GM23338 (cell line): ENCODE measurements around the gene LARP1B. TPM values are rescaled to one million over a fixed set of nuclear protein-coding genes. Genes with fewer than 3 reads are reported as not detected.

Source experiments
- ATAC-seq: fragments of 200-7000 bp; cut with Tn5 transposase; 3 replicates; pipeline ENCODE4 v1.9.1; 2020
- DNase-seq: peaks from one replicate; pipeline ENCODE4 v3.0.0-alpha.2; 2015; ENCODE audit warnings: low spot score
- H2AFZ ChIP-seq: fragments of 200-600 bp; sonication (generic); 2 replicates; pipeline ENCODE4 v1.8.0; 2016; ENCODE audit warnings: antibody characterized with exemption, mild to moderate bottlenecking, moderate library complexity
- H3F3A ChIP-seq: fragments of 200-600 bp; sonication (generic); replicated peaks from 2 replicates; pipeline ENCODE4 v1.8.0; 2017; ENCODE audit warnings: antibody characterized with exemption, mixed run types, low read depth
- H3K27ac ChIP-seq: fragments of 200-600 bp; sonication (generic); 2 replicates; pipeline ENCODE4 v1.6.1; 2016; ENCODE audit warnings: low read depth
- H3K27me3 ChIP-seq: fragments of 200-600 bp; sonication (generic); 2 replicates; pipeline ENCODE4 v1.8.0; 2016; ENCODE audit warnings: mild to moderate bottlenecking, mixed run types, moderate library complexity; ENCODE audit not compliant: insufficient read depth
- H3K36me3 ChIP-seq: fragments of 200-600 bp; sonication (generic); 2 replicates; pipeline ENCODE4 v1.8.0; 2016; ENCODE audit warnings: mild to moderate bottlenecking; ENCODE audit not compliant: insufficient read depth
- H3K4me1 ChIP-seq: fragments of 200-600 bp; sonication (generic); 2 replicates; pipeline ENCODE4 v1.8.0; 2016; ENCODE audit warnings: mild to moderate bottlenecking, moderate library complexity; ENCODE audit not compliant: insufficient read depth
- H3K4me2 ChIP-seq: fragments of 200-600 bp; sonication (generic); 2 replicates; pipeline ENCODE4 v1.7.1; 2017; ENCODE audit warnings: mixed run types
- H3K4me3 ChIP-seq: fragments of 200-600 bp; sonication (generic); 2 replicates; pipeline ENCODE4 v1.6.1; 2016; ENCODE audit warnings: mixed run types
- H3K79me2 ChIP-seq: fragments of 200-600 bp; sonication (generic); replicated peaks from 2 replicates; pipeline ENCODE4 v1.8.0; 2017; ENCODE audit warnings: mild to moderate bottlenecking; ENCODE audit not compliant: insufficient read depth
- H3K9me2 ChIP-seq: fragments of 200-600 bp; sonication (generic); 2 replicates; pipeline ENCODE4 v1.8.0; 2017; ENCODE audit not compliant: insufficient read depth
- H4K20me1 ChIP-seq: fragments of 200-600 bp; sonication (generic); replicated peaks from 2 replicates; pipeline ENCODE4 v1.8.0; 2017; ENCODE audit warnings: mild to moderate bottlenecking; ENCODE audit not compliant: insufficient read depth
- H3K27ac Mint-ChIP-seq: 2 replicates; pipeline ENCODE4 v1.8.0; 2020; ENCODE audit warnings: inconsistent platforms, mild to moderate bottlenecking, moderate library complexity, mixed read lengths
- H3K27me3 Mint-ChIP-seq: 3 replicates; pipeline ENCODE4 v1.8.0; 2022; ENCODE audit warnings: low read depth, mild to moderate bottlenecking, moderate library complexity, mixed read lengths, inconsistent platforms; ENCODE audit not compliant: insufficient read depth, poor library complexity
- H3K36me3 Mint-ChIP-seq: 3 replicates; pipeline ENCODE4 v1.8.0; 2021; ENCODE audit warnings: low read depth, mild to moderate bottlenecking, inconsistent platforms, moderate library complexity, mixed read lengths
- H3K4me1 Mint-ChIP-seq: 3 replicates; pipeline ENCODE4 v1.8.0; 2020; ENCODE audit warnings: mild to moderate bottlenecking, inconsistent platforms, mixed read lengths
- H3K4me3 Mint-ChIP-seq: 3 replicates; pipeline ENCODE4 v1.8.0; 2021; ENCODE audit warnings: moderate library complexity, mild to moderate bottlenecking, inconsistent platforms, mixed read lengths
- H3K9me3 Mint-ChIP-seq: 3 replicates; pipeline ENCODE4 v1.8.0; 2020; ENCODE audit warnings: moderate library complexity, mild to moderate bottlenecking, inconsistent platforms, mixed read lengths
- CREB1 ChIP-seq: fragments of 250-450 bp; sonication (Bioruptor Pico); IDR thresholded peaks from 2 replicates; pipeline ENCODE4 v1.5.0; 2020; ENCODE audit warnings: low read depth, mild to moderate bottlenecking, moderate library complexity
- EZH2 ChIP-seq: fragments of 200-600 bp; sonication (generic); IDR thresholded peaks from one replicate; pipeline ENCODE4 v1.8.0; 2017; ENCODE audit warnings: antibody characterized with exemption, mild to moderate bottlenecking, low read depth; ENCODE audit not compliant: unreplicated experiment
- EZH2phosphoT487 ChIP-seq: fragments of 200-600 bp; sonication (generic); IDR thresholded peaks from one replicate; pipeline ENCODE4 v1.8.1; 2018; ENCODE audit warnings: antibody characterized with exemption; ENCODE audit not compliant: unreplicated experiment
- JUNB ChIP-seq: IDR thresholded peaks from one replicate; pipeline ENCODE4 v1.6.1; 2016; ENCODE audit warnings: antibody characterized with exemption; ENCODE audit not compliant: unreplicated experiment
- NANOG ChIP-seq: IDR thresholded peaks from 2 replicates; pipeline ENCODE4 v1.6.1; 2016; ENCODE audit warnings: antibody characterized with exemption, borderline replicate concordance
- POLR2AphosphoS5 ChIP-seq: IDR thresholded peaks from 2 replicates; pipeline ENCODE4 v1.6.1; 2016; ENCODE audit warnings: antibody characterized with exemption, low read depth
- STAT1 ChIP-seq: IDR thresholded peaks from one replicate; pipeline ENCODE4 v1.6.1; 2016; ENCODE audit warnings: antibody characterized with exemption; ENCODE audit not compliant: unreplicated experiment
- ZNF114 ChIP-seq: fragments of 250-450 bp; sonication (Bioruptor Pico); IDR thresholded peaks from 2 replicates; pipeline ENCODE4 v1.5.0; 2020; ENCODE audit warnings: mild to moderate bottlenecking, moderate library complexity
- ZNF331 ChIP-seq: fragments of 250-450 bp; sonication (Bioruptor Pico); IDR thresholded peaks from 2 replicates; pipeline ENCODE4 v1.5.0; 2020; ENCODE audit warnings: low read depth, mild to moderate bottlenecking, moderate library complexity
- polyA plus RNA-seq: library from polyadenylated mRNA; unstranded; fragments of >200 nt; fragmentation: Nextera tagmentation; extraction: Ambion mirVana; gene quantifications from 2 replicates; pipeline ENCODE4 v1.2.1, GENCODE V29; 2016
- total RNA-seq: library from RNA; depleted of rRNA; stranded (reverse); fragments of >200 nt; shearing (Covaris generic); gene quantifications from 2 replicates; pipeline ENCODE4 v1.2.3, GENCODE V29; 2014
- TF ChIP-seq, protein P1 (sequence below): IDR thresholded peaks from one replicate; pipeline ENCODE4 v1.6.1; 2018; ENCODE audit warnings: antibody characterized with exemption; ENCODE audit not compliant: unreplicated experiment
- TF ChIP-seq, protein P2 (sequence below): fragments of 250-450 bp; sonication (Bioruptor Pico); IDR thresholded peaks from 2 replicates; pipeline ENCODE4 v1.5.0; 2020; ENCODE audit warnings: mild to moderate bottlenecking, moderate library complexity
- TF ChIP-seq, protein P3 (sequence below), 2 experiments: fragments of 200-600 bp in 1 of 2; sonication (generic) in 1 of 2; conservative IDR thresholded peaks; 2 replicates each; pipeline versions ENCODE4 v1.5.1 to v1.6.1; 2016 to 2017; ENCODE audit warnings: antibody characterized with exemption in 2 of 2, low read depth in 2 of 2, mild to moderate bottlenecking in 2 of 2, moderate library complexity in 1 of 2
- TF ChIP-seq, protein P4 (sequence below): IDR thresholded peaks from 2 replicates; pipeline ENCODE4 v1.6.1; 2016; ENCODE audit warnings: antibody characterized with exemption

Gene LARP1B
- total and polyA plus RNA-seq, 2 experiments from 2014 or later, result 42.5 to 45.4 TPM

GRCh38 chr4:128186623-128187022 lies 125.5 kb downstream of the LARP1B start:
- no peaks in the 10 kb centered on the region for H3K79me2 ChIP-seq
- DNase-seq (no peak), ATAC-seq (no peak)
- Mint-ChIP-seq H3K9me3 (peaks cover 18% of the 10 kb centered on the region), H3K27ac (no peak overlapping the region), H3K4me3 (no peak overlapping the region), H3K4me1 (peaks cover 2% of the 10 kb centered on the region; the same call in 1 of the 3 replicates), H3K27me3 (peaks cover 6% of the 10 kb centered on the region), H3K36me3 (peaks cover 51% of the 10 kb centered on the region)
- H3K27me3 ChIP-seq, result no peaks in the 10 kb centered on the region
- H3F3A ChIP-seq, result no peaks in the 10 kb centered on the region
- no peak for TF ChIP-seq CREB1 (CRISPR knock-in tag)
- no peak for TF ChIP-seq ZNF114 (CRISPR knock-in tag)
- TF ChIP-seq ZNF331, result no peak
- no peak for TF ChIP-seq NANOG
- TF ChIP-seq, protein P1, sequence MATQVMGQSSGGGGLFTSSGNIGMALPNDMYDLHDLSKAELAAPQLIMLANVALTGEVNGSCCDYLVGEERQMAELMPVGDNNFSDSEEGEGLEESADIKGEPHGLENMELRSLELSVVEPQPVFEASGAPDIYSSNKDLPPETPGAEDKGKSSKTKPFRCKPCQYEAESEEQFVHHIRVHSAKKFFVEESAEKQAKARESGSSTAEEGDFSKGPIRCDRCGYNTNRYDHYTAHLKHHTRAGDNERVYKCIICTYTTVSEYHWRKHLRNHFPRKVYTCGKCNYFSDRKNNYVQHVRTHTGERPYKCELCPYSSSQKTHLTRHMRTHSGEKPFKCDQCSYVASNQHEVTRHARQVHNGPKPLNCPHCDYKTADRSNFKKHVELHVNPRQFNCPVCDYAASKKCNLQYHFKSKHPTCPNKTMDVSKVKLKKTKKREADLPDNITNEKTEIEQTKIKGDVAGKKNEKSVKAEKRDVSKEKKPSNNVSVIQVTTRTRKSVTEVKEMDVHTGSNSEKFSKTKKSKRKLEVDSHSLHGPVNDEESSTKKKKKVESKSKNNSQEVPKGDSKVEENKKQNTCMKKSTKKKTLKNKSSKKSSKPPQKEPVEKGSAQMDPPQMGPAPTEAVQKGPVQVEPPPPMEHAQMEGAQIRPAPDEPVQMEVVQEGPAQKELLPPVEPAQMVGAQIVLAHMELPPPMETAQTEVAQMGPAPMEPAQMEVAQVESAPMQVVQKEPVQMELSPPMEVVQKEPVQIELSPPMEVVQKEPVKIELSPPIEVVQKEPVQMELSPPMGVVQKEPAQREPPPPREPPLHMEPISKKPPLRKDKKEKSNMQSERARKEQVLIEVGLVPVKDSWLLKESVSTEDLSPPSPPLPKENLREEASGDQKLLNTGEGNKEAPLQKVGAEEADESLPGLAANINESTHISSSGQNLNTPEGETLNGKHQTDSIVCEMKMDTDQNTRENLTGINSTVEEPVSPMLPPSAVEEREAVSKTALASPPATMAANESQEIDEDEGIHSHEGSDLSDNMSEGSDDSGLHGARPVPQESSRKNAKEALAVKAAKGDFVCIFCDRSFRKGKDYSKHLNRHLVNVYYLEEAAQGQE, result no peak
- TF ChIP-seq, protein P2, sequence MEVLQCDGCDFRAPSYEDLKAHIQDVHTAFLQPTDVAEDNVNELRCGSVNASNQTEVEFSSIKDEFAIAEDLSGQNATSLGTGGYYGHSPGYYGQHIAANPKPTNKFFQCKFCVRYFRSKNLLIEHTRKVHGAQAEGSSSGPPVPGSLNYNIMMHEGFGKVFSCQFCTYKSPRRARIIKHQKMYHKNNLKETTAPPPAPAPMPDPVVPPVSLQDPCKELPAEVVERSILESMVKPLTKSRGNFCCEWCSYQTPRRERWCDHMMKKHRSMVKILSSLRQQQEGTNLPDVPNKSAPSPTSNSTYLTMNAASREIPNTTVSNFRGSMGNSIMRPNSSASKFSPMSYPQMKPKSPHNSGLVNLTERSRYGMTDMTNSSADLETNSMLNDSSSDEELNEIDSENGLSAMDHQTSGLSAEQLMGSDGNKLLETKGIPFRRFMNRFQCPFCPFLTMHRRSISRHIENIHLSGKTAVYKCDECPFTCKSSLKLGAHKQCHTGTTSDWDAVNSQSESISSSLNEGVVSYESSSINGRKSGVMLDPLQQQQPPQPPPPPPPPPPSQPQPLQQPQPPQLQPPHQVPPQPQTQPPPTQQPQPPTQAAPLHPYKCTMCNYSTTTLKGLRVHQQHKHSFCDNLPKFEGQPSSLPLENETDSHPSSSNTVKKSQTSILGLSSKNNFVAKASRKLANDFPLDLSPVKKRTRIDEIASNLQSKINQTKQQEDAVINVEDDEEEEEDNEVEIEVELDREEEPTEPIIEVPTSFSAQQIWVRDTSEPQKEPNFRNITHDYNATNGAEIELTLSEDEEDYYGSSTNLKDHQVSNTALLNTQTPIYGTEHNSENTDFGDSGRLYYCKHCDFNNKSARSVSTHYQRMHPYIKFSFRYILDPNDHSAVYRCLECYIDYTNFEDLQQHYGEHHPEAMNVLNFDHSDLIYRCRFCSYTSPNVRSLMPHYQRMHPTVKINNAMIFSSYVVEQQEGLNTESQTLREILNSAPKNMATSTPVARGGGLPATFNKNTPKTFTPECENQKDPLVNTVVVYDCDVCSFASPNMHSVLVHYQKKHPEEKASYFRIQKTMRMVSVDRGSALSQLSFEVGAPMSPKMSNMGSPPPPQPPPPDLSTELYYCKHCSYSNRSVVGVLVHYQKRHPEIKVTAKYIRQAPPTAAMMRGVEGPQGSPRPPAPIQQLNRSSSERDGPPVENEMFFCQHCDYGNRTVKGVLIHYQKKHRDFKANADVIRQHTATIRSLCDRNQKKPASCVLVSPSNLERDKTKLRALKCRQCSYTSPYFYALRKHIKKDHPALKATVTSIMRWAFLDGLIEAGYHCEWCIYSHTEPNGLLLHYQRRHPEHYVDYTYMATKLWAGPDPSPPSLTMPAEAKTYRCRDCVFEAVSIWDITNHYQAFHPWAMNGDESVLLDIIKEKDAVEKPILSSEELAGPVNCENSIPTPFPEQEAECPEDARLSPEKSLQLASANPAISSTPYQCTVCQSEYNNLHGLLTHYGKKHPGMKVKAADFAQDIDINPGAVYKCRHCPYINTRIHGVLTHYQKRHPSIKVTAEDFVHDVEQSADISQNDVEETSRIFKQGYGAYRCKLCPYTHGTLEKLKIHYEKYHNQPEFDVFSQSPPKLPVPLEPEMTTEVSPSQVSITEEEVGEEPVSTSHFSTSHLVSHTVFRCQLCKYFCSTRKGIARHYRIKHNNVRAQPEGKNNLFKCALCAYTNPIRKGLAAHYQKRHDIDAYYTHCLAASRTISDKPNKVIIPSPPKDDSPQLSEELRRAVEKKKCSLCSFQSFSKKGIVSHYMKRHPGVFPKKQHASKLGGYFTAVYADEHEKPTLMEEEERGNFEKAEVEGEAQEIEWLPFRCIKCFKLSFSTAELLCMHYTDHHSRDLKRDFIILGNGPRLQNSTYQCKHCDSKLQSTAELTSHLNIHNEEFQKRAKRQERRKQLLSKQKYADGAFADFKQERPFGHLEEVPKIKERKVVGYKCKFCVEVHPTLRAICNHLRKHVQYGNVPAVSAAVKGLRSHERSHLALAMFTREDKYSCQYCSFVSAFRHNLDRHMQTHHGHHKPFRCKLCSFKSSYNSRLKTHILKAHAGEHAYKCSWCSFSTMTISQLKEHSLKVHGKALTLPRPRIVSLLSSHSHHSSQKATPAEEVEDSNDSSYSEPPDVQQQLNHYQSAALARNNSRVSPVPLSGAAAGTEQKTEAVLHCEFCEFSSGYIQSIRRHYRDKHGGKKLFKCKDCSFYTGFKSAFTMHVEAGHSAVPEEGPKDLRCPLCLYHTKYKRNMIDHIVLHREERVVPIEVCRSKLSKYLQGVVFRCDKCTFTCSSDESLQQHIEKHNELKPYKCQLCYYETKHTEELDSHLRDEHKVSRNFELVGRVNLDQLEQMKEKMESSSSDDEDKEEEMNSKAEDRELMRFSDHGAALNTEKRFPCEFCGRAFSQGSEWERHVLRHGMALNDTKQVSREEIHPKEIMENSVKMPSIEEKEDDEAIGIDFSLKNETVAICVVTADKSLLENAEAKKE (CRISPR knock-in tag), result no peak
- TF ChIP-seq, protein P3, sequence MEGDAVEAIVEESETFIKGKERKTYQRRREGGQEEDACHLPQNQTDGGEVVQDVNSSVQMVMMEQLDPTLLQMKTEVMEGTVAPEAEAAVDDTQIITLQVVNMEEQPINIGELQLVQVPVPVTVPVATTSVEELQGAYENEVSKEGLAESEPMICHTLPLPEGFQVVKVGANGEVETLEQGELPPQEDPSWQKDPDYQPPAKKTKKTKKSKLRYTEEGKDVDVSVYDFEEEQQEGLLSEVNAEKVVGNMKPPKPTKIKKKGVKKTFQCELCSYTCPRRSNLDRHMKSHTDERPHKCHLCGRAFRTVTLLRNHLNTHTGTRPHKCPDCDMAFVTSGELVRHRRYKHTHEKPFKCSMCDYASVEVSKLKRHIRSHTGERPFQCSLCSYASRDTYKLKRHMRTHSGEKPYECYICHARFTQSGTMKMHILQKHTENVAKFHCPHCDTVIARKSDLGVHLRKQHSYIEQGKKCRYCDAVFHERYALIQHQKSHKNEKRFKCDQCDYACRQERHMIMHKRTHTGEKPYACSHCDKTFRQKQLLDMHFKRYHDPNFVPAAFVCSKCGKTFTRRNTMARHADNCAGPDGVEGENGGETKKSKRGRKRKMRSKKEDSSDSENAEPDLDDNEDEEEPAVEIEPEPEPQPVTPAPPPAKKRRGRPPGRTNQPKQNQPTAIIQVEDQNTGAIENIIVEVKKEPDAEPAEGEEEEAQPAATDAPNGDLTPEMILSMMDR (conservative IDR thresholded peaks at IDR 0.05; ENCODE audit: low read depth in 2 of 2), result no peak
- TF ChIP-seq EZH2phosphoT487, result no peak
- TF ChIP-seq POLR2AphosphoS5, result no peak
- TF ChIP-seq STAT1, result no peak
- TF ChIP-seq JUNB, result no peak
- no peak for TF ChIP-seq EZH2
- TF ChIP-seq, protein P4, sequence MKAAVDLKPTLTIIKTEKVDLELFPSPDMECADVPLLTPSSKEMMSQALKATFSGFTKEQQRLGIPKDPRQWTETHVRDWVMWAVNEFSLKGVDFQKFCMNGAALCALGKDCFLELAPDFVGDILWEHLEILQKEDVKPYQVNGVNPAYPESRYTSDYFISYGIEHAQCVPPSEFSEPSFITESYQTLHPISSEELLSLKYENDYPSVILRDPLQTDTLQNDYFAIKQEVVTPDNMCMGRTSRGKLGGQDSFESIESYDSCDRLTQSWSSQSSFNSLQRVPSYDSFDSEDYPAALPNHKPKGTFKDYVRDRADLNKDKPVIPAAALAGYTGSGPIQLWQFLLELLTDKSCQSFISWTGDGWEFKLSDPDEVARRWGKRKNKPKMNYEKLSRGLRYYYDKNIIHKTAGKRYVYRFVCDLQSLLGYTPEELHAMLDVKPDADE, result no peak
- H2AFZ ChIP-seq, result no peak overlapping the region
- H3K4me1 ChIP-seq, result peaks cover 3% of the 10 kb centered on the region; the same call in 1 of the 2 replicates
- no peaks in the 10 kb centered on the region for H3K9me2 ChIP-seq
- no peak overlapping the region for H3K4me2 ChIP-seq
- no peak overlapping the region for H3K4me3 ChIP-seq
- no peaks in the 10 kb centered on the region for H3K36me3 ChIP-seq
- no peaks in the 10 kb centered on the region for H4K20me1 ChIP-seq
- no peak overlapping the region for H3K27ac ChIP-seq
